Endometrial microvascular endothelial cells (primary cell): ENCODE measurements around the gene LCP1. TPM values are rescaled to one million over a fixed set of nuclear protein-coding genes. Genes with fewer than 3 reads are reported as not detected.

ENCODE experiments used
- in situ Hi-C: cut with HindIII; loops from 2 replicates; pipeline ENCODE4 v1.10.0; 2017; ENCODE audit warnings: low sequenced_read_pairs, low pct_unique_long_range_greater_than_20kb; ENCODE audit errors: inconsistent ontology term
- total RNA-seq: library from RNA; depleted of rRNA; stranded (reverse); fragments of >200 nt; gene quantifications from one replicate; pipeline ENCODE4 v1.2.3, GENCODE V29; 2015; ENCODE audit errors: inconsistent ontology term

The LCP1 gene
- total RNA-seq, 1 donor from 2014 or later: 4.6 TPM

GRCh38 chr13:46137627-46138317 lies 44.2 kb downstream of the LCP1 start:
- in situ Hi-C loops: no loop called here

GRCh38 chr13:46136688-46137087 lies 45.3 kb downstream of the LCP1 start:
- in situ Hi-C loops: no loop called here

- in situ Hi-C loops: no loop called here
Measured at GRCh38 chr13:46134961-46135522, 46.9 kb downstream of the LCP1 start.

- in situ Hi-C loops: no loop called here
Measured at GRCh38 chr13:46134494-46134893, 47.5 kb downstream of the LCP1 start.

- in situ Hi-C loops: no loop called here
Measured at GRCh38 chr13:46132109-46132508, 49.9 kb downstream of the LCP1 start.

- in situ Hi-C loops: no loop called here
Measured at GRCh38 chr13:46131705-46132104, 50.3 kb downstream of the LCP1 start.

GRCh38 chr13:46129955-46130618 lies 51.9 kb downstream of the LCP1 start:
- in situ Hi-C loops: no loop called here

GRCh38 chr13:46129124-46129523 lies 52.9 kb downstream of the LCP1 start:
- in situ Hi-C loops: no loop called here

- in situ Hi-C loops: no loop called here
Measured at GRCh38 chr13:46127358-46128023, 54.5 kb downstream of the LCP1 start.

GRCh38 chr13:46126552-46127357 lies 55.2 kb downstream of the LCP1 start:
- in situ Hi-C loops: no loop called here

GRCh38 chr13:46126056-46126455 lies 55.9 kb downstream of the LCP1 start:
- in situ Hi-C loops: no loop called here

- in situ Hi-C loops: no loop called here
Measured at GRCh38 chr13:46124967-46125933, 56.7 kb downstream of the LCP1 start.

GRCh38 chr13:46124531-46124966 lies 57.4 kb downstream of the LCP1 start:
- in situ Hi-C loops: no loop called here

GRCh38 chr13:46122304-46122703 lies 59.7 kb downstream of the LCP1 start:
- in situ Hi-C loops: no loop called here

GRCh38 chr13:46121597-46122163 lies 60.3 kb downstream of the LCP1 start:
- in situ Hi-C loops: no loop called here

GRCh38 chr13:46121033-46121432 lies 60.9 kb downstream of the LCP1 start:
- in situ Hi-C loops: no loop called here

GRCh38 chr13:46119883-46120614 lies 61.9 kb downstream of the LCP1 start:
- in situ Hi-C loops: no loop called here
